Parathyroid adenoma (tissue), 2 donors: ENCODE results near the gene INPP5B.
"Not testable (repeated sequence)": the region's sequence is repeated elsewhere in the genome, so short reads cannot be mapped to it uniquely, and the experiment has no call there.

Experiments
- H2AFZ ChIP-seq: fragments of 300-600 bp; sonication (generic); one replicate; pipeline ENCODE4 v1.7.0; 2017; ENCODE audit warnings: antibody characterized with exemption, mild to moderate bottlenecking
- H3K27ac ChIP-seq: fragments of 300-600 bp; sonication (generic); one replicate; pipeline ENCODE4 v1.7.0; 2017
- H3K27me3 ChIP-seq: fragments of 300-600 bp; sonication (generic); one replicate; pipeline ENCODE4 v1.7.0; 2017; ENCODE audit warnings: low read length; ENCODE audit not compliant: control insufficient read depth, insufficient read depth
- H3K36me3 ChIP-seq: fragments of 300-600 bp; sonication (generic); one replicate; pipeline ENCODE4 v1.7.0; 2017; ENCODE audit warnings: low read length; ENCODE audit not compliant: control insufficient read depth, insufficient read depth
- H3K4me1 ChIP-seq: fragments of 300-600 bp; sonication (generic); one replicate; pipeline ENCODE4 v1.7.0; 2017; ENCODE audit warnings: control low read depth
- H3K4me2 ChIP-seq: fragments of 300-600 bp; sonication (generic); one replicate; pipeline ENCODE4 v1.7.0; 2017; ENCODE audit warnings: low read length
- H3K4me3 ChIP-seq: fragments of 300-600 bp; sonication (generic); one replicate; pipeline ENCODE4 v1.7.0; 2017; ENCODE audit warnings: low read depth, low read length
- H3K79me2 ChIP-seq: fragments of 300-600 bp; sonication (generic); one replicate; pipeline ENCODE4 v1.7.0; 2017; ENCODE audit warnings: control low read depth
- H3K9ac ChIP-seq: fragments of 300-600 bp; sonication (generic); one replicate; pipeline ENCODE4 v1.7.0; 2017; ENCODE audit warnings: mild to moderate bottlenecking
- H3K9me3 ChIP-seq: fragments of 300-600 bp; sonication (generic); one replicate; pipeline ENCODE4 v1.7.0; 2017; ENCODE audit warnings: low read length; ENCODE audit not compliant: control insufficient read depth
- CTCF ChIP-seq: fragments of 300-600 bp; sonication (generic); IDR thresholded peaks from one replicate; pipeline ENCODE4 v1.7.0; 2017; ENCODE audit warnings: antibody characterized with exemption, mild to moderate bottlenecking
- donor health status: primary hyperparathyroidism.

The INPP5B gene

GRCh38 chr1:37905727-37906126 lies 41.1 kb downstream of the INPP5B start:
- H3K27ac ChIP-seq: no peak overlapping the region
- H3K9ac ChIP-seq: no peak overlapping the region
- no peaks in the 10 kb centered on the region for H3K79me2 ChIP-seq
- no peak for TF ChIP-seq CTCF
- no peak overlapping the region for H2AFZ ChIP-seq
- no peaks in the 10 kb centered on the region for H3K36me3 ChIP-seq
- no peaks in the 10 kb centered on the region for H3K27me3 ChIP-seq
- H3K4me1 ChIP-seq: no peaks in the 10 kb centered on the region
- H3K4me3 ChIP-seq: no peak overlapping the region
- no peak overlapping the region for H3K4me2 ChIP-seq
- H3K9me3 ChIP-seq: no peaks in the 10 kb centered on the region

- H3K27ac ChIP-seq, H3K9ac ChIP-seq, H3K9me3 ChIP-seq, H3K79me2 ChIP-seq, H3K4me2 ChIP-seq, H3K4me3 ChIP-seq, H3K36me3 ChIP-seq, H3K4me1 ChIP-seq, H2AFZ ChIP-seq, H3K27me3 ChIP-seq: not testable (repeated sequence)
These were observed 42.9 kb downstream of the INPP5B start for GRCh38 chr1:37903921-37904320.

- no peaks in the 10 kb centered on the region for H3K36me3 ChIP-seq
- H3K9me3 ChIP-seq: no peaks in the 10 kb centered on the region
- H2AFZ ChIP-seq: no peak overlapping the region
- no peak overlapping the region for H3K27ac ChIP-seq
- H3K9ac ChIP-seq: no peak overlapping the region
- no peaks in the 10 kb centered on the region for H3K27me3 ChIP-seq
- H3K4me2 ChIP-seq: no peak overlapping the region
- H3K4me3 ChIP-seq: no peak overlapping the region
- H3K79me2 ChIP-seq: no peaks in the 10 kb centered on the region
- TF ChIP-seq CTCF: no peak
- no peaks in the 10 kb centered on the region for H3K4me1 ChIP-seq
These were observed 43.9 kb downstream of the INPP5B start for GRCh38 chr1:37902983-37903382.

GRCh38 chr1:37901893-37902225 lies 45.0 kb downstream of the INPP5B start:
- Histone ChIP-seq H3K27me3 (no peaks in the 10 kb centered on the region), H3K4me2 (no peak overlapping the region), H3K79me2 (no peaks in the 10 kb centered on the region), H3K36me3 (no peaks in the 10 kb centered on the region), H3K27ac (no peak overlapping the region), H2AFZ (no peak overlapping the region), H3K4me3 (no peak overlapping the region), H3K4me1 (no peaks in the 10 kb centered on the region), H3K9me3 (no peaks in the 10 kb centered on the region), H3K9ac (no peak overlapping the region)
- no peak for TF ChIP-seq CTCF

- no peaks in the 10 kb centered on the region for H3K27me3 ChIP-seq
- no peaks in the 10 kb centered on the region for H3K9me3 ChIP-seq
- no peak overlapping the region for H3K4me3 ChIP-seq
- no peak overlapping the region for H3K4me2 ChIP-seq
- TF ChIP-seq CTCF: no peak
- H3K9ac ChIP-seq: no peak overlapping the region
- H2AFZ ChIP-seq: no peak overlapping the region
- H3K4me1 ChIP-seq: no peaks in the 10 kb centered on the region
- H3K36me3 ChIP-seq: no peaks in the 10 kb centered on the region
- no peak overlapping the region for H3K27ac ChIP-seq
- H3K79me2 ChIP-seq: no peaks in the 10 kb centered on the region
These were observed 45.5 kb downstream of the INPP5B start for GRCh38 chr1:37901191-37901892.

- not testable (repeated sequence) for H3K36me3 ChIP-seq, H3K4me2 ChIP-seq, H3K27me3 ChIP-seq, H3K79me2 ChIP-seq, H3K27ac ChIP-seq, H3K9ac ChIP-seq, H2AFZ ChIP-seq, H3K4me3 ChIP-seq, H3K9me3 ChIP-seq, H3K4me1 ChIP-seq
These were observed 49.3 kb downstream of the INPP5B start for GRCh38 chr1:37897563-37897962.
